ENCODE measurements around the gene SH3BGRL2. TPM values are rescaled to one million over a fixed set of nuclear protein-coding genes. Genes with fewer than 3 reads are reported as not detected.
"Not testable (repeated sequence)": the region's sequence is repeated elsewhere in the genome, so short reads cannot be mapped to it uniquely, and the experiment has no call there.

The SH3BGRL2 gene
- total RNA-seq, 2 donors from 2014 or later, result 26.8 to 93.3 TPM

DNA sequence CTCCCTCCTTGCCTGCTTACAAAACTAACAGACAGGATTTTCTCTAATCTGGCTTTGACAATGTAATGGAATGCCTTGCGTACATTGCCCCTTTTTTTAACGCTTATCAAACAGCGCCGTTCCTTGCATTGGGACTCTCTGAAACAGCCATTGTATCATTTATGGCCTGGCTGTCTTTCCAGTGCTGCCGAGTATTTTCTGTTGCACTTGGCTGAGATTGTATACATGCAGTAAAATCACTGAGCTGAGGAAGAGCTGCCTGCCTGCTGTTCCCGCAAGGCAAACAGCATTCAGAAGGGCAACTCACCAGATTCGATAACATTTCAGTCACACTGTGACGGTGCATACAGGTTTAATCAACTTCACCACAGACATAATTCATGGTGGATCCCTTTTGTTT is 106.0 kb downstream of the SH3BGRL2 start:
- H3K4me3 ChIP-seq, result peak overlapping the region; percentile 4 to 8
- no peaks in the 10 kb centered on the region for H3K36me3 ChIP-seq
- no peaks in the 10 kb centered on the region for H3K27me3 ChIP-seq (replicated peaks; ENCODE audit: insufficient read depth)
- intact Hi-C loops (cut with DNase I), result no loop called here
- peak; percentile 51 for DNase-seq (ENCODE audit: low spot score)
- H3K27ac ChIP-seq, result peak overlapping the region; percentile 24 to 42
- no peak for TF ChIP-seq POLR2A (IDR thresholded peaks at IDR 0.05)
- peak; percentile 74 for TF ChIP-seq POLR2AphosphoS5 (IDR thresholded peaks at IDR 0.05)
- no peaks in the 10 kb centered on the region for H3K9me3 ChIP-seq
- no peaks in the 10 kb centered on the region for H3K4me1 ChIP-seq (replicated peaks)
- WGBS, result 16% methylated on average over 8 of the region's 8 CpGs

DNA sequence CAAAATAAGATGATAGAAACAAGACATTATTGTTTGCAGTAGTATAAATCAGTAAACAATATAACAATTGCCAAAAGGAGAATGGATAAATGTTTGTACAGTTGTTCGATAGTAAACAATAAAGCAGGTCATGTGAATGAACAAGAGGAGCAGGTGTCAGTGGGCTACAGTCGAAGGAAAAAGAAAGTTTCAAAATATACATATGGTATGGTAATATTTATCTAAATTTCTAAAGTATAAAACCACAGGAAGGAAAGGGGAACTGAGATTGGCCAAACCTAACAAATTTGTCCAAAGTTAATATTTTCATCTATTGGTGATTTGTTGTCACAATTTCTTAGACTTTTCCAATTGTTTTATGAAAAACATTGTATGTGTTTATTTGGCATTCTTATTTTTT is 110.9 kb downstream of the SH3BGRL2 start:
- no peak overlapping the region for H3K4me3 ChIP-seq
- no peak for DNase-seq (ENCODE audit: low spot score)
- H3K9me3 ChIP-seq, result no peaks in the 10 kb centered on the region
- intact Hi-C loops (cut with DNase I), result no loop called here
- no peaks in the 10 kb centered on the region for H3K36me3 ChIP-seq
- H3K27ac ChIP-seq, result no peak overlapping the region
- H3K27me3 ChIP-seq (replicated peaks; ENCODE audit: insufficient read depth), result no peaks in the 10 kb centered on the region
- WGBS, result 61% methylated on average over 2 of the region's 2 CpGs
- H3K4me1 ChIP-seq (replicated peaks), result no peaks in the 10 kb centered on the region
- TF ChIP-seq POLR2AphosphoS5 (IDR thresholded peaks at IDR 0.05) (no peak), POLR2A (IDR thresholded peaks at IDR 0.05) (no peak)
- TF ChIP-seq, protein P1, sequence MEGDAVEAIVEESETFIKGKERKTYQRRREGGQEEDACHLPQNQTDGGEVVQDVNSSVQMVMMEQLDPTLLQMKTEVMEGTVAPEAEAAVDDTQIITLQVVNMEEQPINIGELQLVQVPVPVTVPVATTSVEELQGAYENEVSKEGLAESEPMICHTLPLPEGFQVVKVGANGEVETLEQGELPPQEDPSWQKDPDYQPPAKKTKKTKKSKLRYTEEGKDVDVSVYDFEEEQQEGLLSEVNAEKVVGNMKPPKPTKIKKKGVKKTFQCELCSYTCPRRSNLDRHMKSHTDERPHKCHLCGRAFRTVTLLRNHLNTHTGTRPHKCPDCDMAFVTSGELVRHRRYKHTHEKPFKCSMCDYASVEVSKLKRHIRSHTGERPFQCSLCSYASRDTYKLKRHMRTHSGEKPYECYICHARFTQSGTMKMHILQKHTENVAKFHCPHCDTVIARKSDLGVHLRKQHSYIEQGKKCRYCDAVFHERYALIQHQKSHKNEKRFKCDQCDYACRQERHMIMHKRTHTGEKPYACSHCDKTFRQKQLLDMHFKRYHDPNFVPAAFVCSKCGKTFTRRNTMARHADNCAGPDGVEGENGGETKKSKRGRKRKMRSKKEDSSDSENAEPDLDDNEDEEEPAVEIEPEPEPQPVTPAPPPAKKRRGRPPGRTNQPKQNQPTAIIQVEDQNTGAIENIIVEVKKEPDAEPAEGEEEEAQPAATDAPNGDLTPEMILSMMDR (IDR thresholded peaks at IDR 0.05), result no peak

DNA sequence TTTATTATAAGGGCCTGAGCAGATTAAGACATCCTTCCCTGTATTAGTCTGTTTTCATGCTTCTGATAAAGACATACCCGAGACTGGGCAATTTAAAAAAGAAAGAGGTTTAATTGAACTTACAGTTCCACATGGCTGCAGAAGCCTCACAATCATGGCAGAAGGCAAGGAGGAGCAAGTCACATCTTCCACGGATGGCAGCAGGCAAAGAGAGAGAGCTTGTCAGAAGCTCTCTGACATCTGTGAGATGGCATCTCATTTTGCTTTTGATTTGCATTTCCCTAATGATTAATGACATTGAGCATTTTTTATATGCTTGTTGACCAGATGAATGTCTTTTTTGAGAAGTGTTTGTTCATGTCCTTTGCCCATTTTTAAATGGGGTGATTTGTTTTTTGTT is 114.2 kb downstream of the SH3BGRL2 start:
- H3K9me3 ChIP-seq; H3K36me3 ChIP-seq; H3K27ac ChIP-seq; intact Hi-C loops (cut with DNase I); H3K27me3 ChIP-seq (replicated peaks; ENCODE audit: insufficient read depth); H3K4me1 ChIP-seq (replicated peaks); H3K4me3 ChIP-seq; DNase-seq (ENCODE audit: low spot score): not testable (repeated sequence)
- 88% methylated on average over 2 of the region's 2 CpGs for WGBS

DNA sequence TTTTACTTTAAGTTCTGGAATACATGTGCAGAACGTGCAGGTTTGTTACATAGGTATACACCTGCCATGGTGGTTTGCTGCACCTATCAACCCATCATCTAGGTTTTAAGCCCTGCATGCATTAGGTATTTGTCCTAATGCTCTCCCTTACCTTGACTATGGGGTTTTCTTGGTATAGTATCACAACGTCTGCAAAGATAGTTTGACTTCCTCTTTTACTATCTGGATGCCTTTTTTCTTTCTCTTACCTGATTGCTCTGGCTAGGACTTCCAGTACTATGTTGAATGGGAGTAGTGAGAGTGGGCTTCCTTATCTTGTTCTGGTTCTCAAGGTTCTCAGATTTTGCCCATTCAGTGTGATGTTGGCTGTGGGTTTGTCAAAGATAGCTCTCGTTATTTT is 115.2 kb downstream of the SH3BGRL2 start:
- H3K9me3 ChIP-seq; DNase-seq (ENCODE audit: low spot score); H3K4me3 ChIP-seq; H3K36me3 ChIP-seq; H3K4me1 ChIP-seq (replicated peaks); H3K27me3 ChIP-seq (replicated peaks; ENCODE audit: insufficient read depth); intact Hi-C loops (cut with DNase I); H3K27ac ChIP-seq: not testable (repeated sequence)
- WGBS, result 73% methylated on average over 3 of the region's 3 CpGs

DNA sequence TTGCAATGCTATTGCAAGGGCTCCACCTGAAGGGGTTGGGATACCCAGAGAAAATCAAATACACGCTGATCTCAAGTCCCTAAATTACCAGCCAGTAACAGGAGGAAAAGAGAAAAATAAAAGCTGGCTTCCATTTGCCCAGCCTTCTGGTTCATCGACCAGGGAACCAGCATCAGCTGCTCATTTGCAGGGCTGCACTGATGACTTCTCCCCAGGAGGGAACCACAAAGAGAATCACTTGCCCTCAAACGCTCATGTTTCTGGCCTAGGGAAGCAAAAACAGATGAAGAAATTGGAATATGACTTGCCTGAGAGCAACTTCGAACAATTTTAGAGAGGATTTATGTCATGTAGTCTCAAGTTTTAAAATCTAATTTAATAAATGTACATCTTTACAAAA is 119.7 kb downstream of the SH3BGRL2 start:
- Histone ChIP-seq H3K36me3 (no peaks in the 10 kb centered on the region), H3K27me3 (replicated peaks; ENCODE audit: insufficient read depth) (no peaks in the 10 kb centered on the region), H3K27ac (no peak overlapping the region), H3K4me1 (replicated peaks) (no peaks in the 10 kb centered on the region), H3K9me3 (no peaks in the 10 kb centered on the region), H3K4me3 (no peak overlapping the region)
- intact Hi-C loops (cut with DNase I), result no loop called here
- 58% methylated on average over 4 of the region's 4 CpGs for WGBS
- TF ChIP-seq POLR2AphosphoS5 (IDR thresholded peaks at IDR 0.05) (no peak), POLR2A (IDR thresholded peaks at IDR 0.05) (no peak)
- TF ChIP-seq, protein P1 (IDR thresholded peaks at IDR 0.05), result no peak
- no peak for DNase-seq (ENCODE audit: low spot score)

Other genes with a start within 250 kb of the SH3BGRL2 start
- 10 to 100 TPM in 1 of 2 donors, 1 to 10 TPM in 1; 4.9 to 11.2 TPM for gene LCA5, start 93.9 kb upstream of the SH3BGRL2 start, total RNA-seq

Data from prostate gland (tissue), 2 donors.